Thyroid gland (tissue), 4 donors: ENCODE measurements around the gene PTGDS.

Source experiments
- POLR2A ChIP-seq, 2 donors: fragments of 450-650 bp; IDR thresholded peaks; one replicate each; pipeline ENCODE4 v1.6.1; 2017; ENCODE audit warnings: antibody characterized with exemption in 2 of 2, mild to moderate bottlenecking in 2 of 2, moderate library complexity in 1 of 2
- TF ChIP-seq, protein P1 (sequence below), 6 experiments: fragments of 200-600 bp in 3 of 6; fragments of 450-650 bp in 3 of 6; sonication (generic) in 3 of 6; IDR thresholded peaks; one replicate each; pipeline ENCODE4 v1.5.1; 2016 to 2019; ENCODE audit warnings: antibody characterized with exemption in 6 of 6, mild to moderate bottlenecking in 2 of 6, inconsistent platforms in 1 of 6, moderate library complexity in 1 of 6

DNA sequence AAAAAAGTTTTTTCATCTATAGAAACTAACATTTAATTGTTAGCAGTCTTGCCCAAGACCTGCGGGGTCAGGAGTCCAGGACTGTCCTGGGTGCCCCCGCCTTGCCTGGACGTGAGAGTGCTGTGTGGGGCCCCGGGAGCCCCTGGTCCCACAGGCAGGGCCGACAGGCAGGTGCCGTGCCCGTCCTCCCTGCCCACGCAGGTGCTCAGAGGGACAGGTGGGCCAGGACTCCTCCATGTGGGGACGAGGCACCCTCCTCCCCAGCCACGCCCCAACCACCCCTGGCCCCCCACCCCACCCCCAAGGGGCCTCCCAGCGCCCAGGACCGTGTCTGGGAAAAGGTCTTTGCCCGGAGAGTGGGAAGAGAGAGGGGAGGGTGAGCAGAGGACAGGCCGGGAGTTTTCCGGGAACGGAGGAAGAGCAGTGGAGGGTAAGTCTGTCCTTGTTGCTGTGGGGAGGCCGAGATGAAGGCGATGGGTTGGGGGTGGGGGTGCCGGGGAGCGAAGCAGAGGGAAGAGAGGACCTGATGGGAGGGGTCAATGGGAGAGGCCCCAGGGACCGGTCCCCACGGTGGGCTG, 28.0 kb upstream of the PTGDS start:
- TF ChIP-seq, protein P1, sequence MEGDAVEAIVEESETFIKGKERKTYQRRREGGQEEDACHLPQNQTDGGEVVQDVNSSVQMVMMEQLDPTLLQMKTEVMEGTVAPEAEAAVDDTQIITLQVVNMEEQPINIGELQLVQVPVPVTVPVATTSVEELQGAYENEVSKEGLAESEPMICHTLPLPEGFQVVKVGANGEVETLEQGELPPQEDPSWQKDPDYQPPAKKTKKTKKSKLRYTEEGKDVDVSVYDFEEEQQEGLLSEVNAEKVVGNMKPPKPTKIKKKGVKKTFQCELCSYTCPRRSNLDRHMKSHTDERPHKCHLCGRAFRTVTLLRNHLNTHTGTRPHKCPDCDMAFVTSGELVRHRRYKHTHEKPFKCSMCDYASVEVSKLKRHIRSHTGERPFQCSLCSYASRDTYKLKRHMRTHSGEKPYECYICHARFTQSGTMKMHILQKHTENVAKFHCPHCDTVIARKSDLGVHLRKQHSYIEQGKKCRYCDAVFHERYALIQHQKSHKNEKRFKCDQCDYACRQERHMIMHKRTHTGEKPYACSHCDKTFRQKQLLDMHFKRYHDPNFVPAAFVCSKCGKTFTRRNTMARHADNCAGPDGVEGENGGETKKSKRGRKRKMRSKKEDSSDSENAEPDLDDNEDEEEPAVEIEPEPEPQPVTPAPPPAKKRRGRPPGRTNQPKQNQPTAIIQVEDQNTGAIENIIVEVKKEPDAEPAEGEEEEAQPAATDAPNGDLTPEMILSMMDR (IDR thresholded peaks at IDR 0.05): no peak
- no peak for TF ChIP-seq POLR2A (IDR thresholded peaks at IDR 0.05)
